ENCODE measurements around the gene TSSK2. TPM values are rescaled to one million over a fixed set of nuclear protein-coding genes. Genes with fewer than 3 reads are reported as not detected.

Gene TSSK2
- total and polyA plus RNA-seq, 2 experiments from 2014 or later: not detected

GRCh38 chr22:19169002-19169946 is 38.2 kb downstream of the TSSK2 start:
- Histone ChIP-seq H3K9me2 (ENCODE audit: insufficient read depth) (no peaks in the 10 kb centered on the region), H3K79me2 (replicated peaks; ENCODE audit: insufficient read depth) (peaks cover 20% of the 10 kb centered on the region), H3K36me3 (ENCODE audit: insufficient read depth) (no peaks in the 10 kb centered on the region), H2AFZ (peak overlapping the region; percentile 91), H3K4me3 (peak overlapping the region; percentile 69), H3K27me3 (ENCODE audit: insufficient read depth) (peaks cover 50% of the 10 kb centered on the region), H3K4me1 (ENCODE audit: insufficient read depth) (peaks cover 13% of the 10 kb centered on the region), H4K20me1 (replicated peaks; ENCODE audit: insufficient read depth) (peaks cover 7% of the 10 kb centered on the region), H3K27ac (ENCODE audit: low read depth) (no peak overlapping the region), H3K4me2 (peak overlapping the region; percentile 94), H3F3A (replicated peaks; ENCODE audit: low read depth) (peaks cover 18% of the 10 kb centered on the region)
- DNase-seq (ENCODE audit: low spot score) (no peak), ATAC-seq (peak; percentile 6; the same call in 2 of the 3 replicates)
- no peak overlapping the region for H3K27ac Mint-ChIP-seq
- no peaks in the 10 kb centered on the region; the same call in 1 of the 3 replicates for H3K9me3 Mint-ChIP-seq
- peaks cover 11% of the 10 kb centered on the region; the same call in 2 of the 3 replicates for H3K36me3 Mint-ChIP-seq (ENCODE audit: low read depth)
- H3K4me3 Mint-ChIP-seq: peak overlapping the region; percentile 65
- H3K27me3 Mint-ChIP-seq (ENCODE audit: insufficient read depth, low read depth, poor library complexity): peaks cover 68% of the 10 kb centered on the region
- peaks cover 33% of the 10 kb centered on the region for H3K4me1 Mint-ChIP-seq
- TF ChIP-seq JUNB (IDR thresholded peaks at IDR 0.05; ENCODE audit: unreplicated experiment) (no peak), EZH2 (IDR thresholded peaks at IDR 0.05; ENCODE audit: low read depth, unreplicated experiment) (peak; percentile 79)

- Histone ChIP-seq H3K9me2 (ENCODE audit: insufficient read depth) (no peaks in the 10 kb centered on the region), H3K27ac (ENCODE audit: low read depth) (no peak overlapping the region), H3K4me1 (ENCODE audit: insufficient read depth) (peaks cover 19% of the 10 kb centered on the region), H2AFZ (peak overlapping the region; percentile 91), H3K27me3 (ENCODE audit: insufficient read depth) (peaks cover 50% of the 10 kb centered on the region), H3K4me2 (peak overlapping the region; percentile 94), H3F3A (replicated peaks; ENCODE audit: low read depth) (peaks cover 22% of the 10 kb centered on the region), H4K20me1 (replicated peaks; ENCODE audit: insufficient read depth) (peaks cover 7% of the 10 kb centered on the region), H3K36me3 (ENCODE audit: insufficient read depth) (no peaks in the 10 kb centered on the region), H3K4me3 (peak overlapping the region; percentile 69), H3K79me2 (replicated peaks; ENCODE audit: insufficient read depth) (peaks cover 20% of the 10 kb centered on the region)
- ATAC-seq: no peak
- DNase-seq (ENCODE audit: low spot score): no peak
- no peaks in the 10 kb centered on the region; the same call in 1 of the 3 replicates for H3K9me3 Mint-ChIP-seq
- H3K4me1 Mint-ChIP-seq: peaks cover 38% of the 10 kb centered on the region
- no peak overlapping the region for H3K27ac Mint-ChIP-seq
- H3K4me3 Mint-ChIP-seq: peak overlapping the region; percentile 94; the same call in 2 of the 3 replicates
- peaks cover 11% of the 10 kb centered on the region; the same call in 2 of the 3 replicates for H3K36me3 Mint-ChIP-seq (ENCODE audit: low read depth)
- H3K27me3 Mint-ChIP-seq (ENCODE audit: insufficient read depth, low read depth, poor library complexity): peaks cover 72% of the 10 kb centered on the region
- no peak for TF ChIP-seq POLR2AphosphoS5 (IDR thresholded peaks at IDR 0.05; ENCODE audit: low read depth)
- TF ChIP-seq ZNF462 (CRISPR knock-in tag; IDR thresholded peaks at IDR 0.05): no peak
- TF ChIP-seq REST (IDR thresholded peaks at IDR 0.05; ENCODE audit: unreplicated experiment): no peak
- no peak for TF ChIP-seq EZH2phosphoT487 (IDR thresholded peaks at IDR 0.05; ENCODE audit: unreplicated experiment)
- no peak for TF ChIP-seq ZNF331 (CRISPR knock-in tag; IDR thresholded peaks at IDR 0.05; ENCODE audit: low read depth)
- TF ChIP-seq ETS1 (IDR thresholded peaks at IDR 0.05): no peak
- no peak for TF ChIP-seq ZNF114 (CRISPR knock-in tag; IDR thresholded peaks at IDR 0.05)
- no peak for TF ChIP-seq NANOG (IDR thresholded peaks at IDR 0.05; ENCODE audit: borderline replicate concordance)
These were observed 38.8 kb downstream of the TSSK2 start for GRCh38 chr22:19169947-19170318.

All from GM23338 (cell line).